DMS79 (cell line): ENCODE data around the gene IKZF1.

Source experiments
- DNase-seq: peaks from one replicate; lab custom pipeline; 2025; lab: John Stamatoyannopoulos, UW

Gene IKZF1

DNA sequence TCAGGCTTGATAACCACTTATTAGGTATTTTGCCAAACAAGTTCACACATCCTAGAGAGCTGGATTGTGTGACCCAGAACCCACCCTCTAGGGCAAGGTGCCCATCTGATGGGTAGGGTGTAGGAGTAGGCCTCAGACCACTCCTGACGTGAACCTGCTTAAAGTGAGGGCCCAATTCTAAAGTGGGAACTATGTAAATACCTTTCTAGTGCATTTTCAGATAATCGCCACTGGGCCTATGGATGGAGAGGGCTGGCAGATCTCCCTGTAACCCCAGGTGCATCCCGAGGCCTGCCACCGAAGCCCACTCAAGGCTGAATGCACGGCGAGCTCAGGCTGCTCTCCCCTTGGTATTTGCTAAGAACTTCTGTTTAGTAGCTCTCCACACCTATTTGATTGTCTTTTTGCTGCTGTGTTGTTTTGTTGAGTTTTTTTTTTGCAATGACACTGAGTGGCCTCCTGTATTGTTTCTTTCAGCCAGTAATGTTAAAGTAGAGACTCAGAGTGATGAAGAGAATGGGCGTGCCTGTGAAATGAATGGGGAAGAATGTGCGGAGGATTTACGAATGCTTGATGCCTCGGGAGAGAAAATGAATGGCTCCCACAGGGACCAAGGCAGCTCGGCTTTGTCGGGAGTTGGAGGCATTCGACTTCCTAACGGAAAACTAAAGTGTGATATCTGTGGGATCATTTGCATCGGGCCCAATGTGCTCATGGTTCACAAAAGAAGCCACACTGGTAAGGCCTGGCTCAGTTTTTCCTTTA, 71.7 kb downstream of the IKZF1 start:
- no peak for DNase-seq

DNA sequence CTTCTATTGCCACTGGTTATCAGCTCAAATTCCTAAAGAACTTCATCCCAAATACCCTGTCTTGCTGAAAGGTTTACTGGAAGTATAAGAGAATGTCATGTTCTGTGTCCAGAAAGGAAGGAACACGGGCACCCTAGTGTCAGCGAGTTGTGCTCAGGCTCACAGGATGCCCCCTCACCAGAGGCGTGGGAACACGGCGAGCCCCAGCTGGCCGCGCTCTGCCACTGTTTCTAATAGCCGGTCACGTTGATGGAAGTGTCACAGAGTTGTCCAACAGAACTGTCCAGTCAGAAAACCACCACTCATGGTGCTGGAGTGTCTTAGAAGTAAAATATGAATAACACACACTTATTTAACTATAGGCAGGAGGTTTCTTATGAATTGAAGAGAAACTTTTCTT, 72.8 kb downstream of the IKZF1 start:
- no peak for DNase-seq

DNA sequence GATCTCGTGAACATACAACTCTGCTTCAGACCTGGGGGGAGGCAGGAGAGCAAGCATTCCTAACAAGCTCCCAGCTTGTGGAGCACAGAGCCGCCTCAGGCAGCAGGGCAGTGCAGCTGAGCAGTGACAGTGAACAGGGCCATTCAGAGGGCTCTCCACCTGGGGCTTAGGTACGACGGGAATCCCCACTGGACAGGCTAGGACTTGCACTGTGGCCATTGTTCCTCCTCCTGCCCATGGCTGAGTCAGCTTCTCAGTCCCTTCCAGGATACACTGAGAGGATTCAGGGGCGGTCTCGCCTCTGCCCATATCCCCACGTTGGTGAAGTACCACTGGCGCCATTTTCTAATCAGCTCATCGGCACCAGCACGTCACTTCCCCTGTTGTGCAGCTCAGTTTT, 74.6 kb downstream of the IKZF1 start:
- peak; percentile 46 for DNase-seq

DNA sequence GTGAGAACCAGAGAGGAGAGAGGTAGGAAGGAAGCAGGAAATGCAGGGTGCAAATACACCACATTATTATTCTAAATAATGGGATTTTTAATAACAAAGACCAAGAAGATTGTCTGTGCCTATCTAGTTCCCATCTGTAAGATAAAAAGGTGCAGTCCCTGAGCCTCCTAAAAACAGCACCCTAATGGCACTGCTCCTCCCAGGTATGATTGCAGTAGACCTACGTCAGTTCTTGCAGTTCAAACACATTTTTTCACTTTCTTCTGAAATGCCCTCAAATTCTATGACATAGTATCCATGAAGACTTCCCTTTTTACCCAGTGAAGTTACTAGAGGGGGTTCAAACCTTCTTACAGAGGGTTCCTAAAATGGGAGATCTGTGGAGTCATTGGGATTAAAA, 75.0 kb downstream of the IKZF1 start:
- no peak for DNase-seq

DNA sequence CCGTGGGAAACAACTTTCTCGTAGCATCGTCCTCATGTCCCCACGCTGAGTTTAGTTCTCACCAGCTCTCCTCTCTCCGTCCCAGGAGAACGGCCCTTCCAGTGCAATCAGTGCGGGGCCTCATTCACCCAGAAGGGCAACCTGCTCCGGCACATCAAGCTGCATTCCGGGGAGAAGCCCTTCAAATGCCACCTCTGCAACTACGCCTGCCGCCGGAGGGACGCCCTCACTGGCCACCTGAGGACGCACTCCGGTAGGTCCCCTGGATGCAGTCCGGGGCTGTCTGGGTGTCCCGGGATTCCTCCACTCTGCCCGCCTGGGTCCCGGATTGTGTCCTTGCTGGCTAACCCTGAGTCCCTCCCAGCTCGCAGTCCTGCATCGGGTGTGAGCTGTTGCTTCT, 77.9 kb downstream of the IKZF1 start:
- no peak for DNase-seq

DNA sequence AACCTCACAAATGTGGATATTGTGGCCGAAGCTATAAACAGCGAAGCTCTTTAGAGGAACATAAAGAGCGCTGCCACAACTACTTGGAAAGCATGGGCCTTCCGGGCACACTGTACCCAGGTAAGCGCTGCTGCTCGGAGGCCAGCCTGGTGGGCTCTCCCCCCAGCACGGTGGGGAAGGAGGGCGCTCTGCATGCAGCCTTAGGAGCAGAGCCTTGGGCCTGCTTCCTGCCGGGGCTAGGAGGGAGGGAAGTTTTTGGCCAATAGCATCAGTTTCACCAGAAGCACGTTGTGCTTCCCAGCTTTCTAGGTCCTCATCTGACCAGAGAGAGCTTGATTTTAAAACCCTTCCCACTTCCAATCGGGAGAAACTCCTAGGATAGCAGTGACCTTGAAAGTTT, 82.8 kb downstream of the IKZF1 start:
- no peak for DNase-seq

DNA sequence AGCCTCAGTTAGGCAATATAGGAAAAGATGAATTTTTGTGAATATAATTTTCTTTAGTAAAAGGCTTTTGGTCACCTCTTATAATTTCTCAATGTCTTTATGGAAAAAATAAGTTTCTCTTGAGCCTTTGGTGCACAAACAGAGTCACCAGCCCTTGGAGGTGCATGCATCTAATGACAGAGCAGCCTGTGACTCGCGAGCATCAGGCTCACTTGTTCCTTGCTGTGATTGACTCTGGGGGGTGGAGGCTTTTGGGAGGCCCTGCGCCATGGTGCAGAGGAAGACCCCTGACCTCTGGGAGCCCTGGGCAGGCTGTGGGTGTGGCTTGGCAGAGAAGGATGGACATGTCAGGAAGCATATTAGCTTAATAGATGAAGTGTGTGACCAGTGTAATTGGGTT, 85.4 kb downstream of the IKZF1 start:
- no peak for DNase-seq

DNA sequence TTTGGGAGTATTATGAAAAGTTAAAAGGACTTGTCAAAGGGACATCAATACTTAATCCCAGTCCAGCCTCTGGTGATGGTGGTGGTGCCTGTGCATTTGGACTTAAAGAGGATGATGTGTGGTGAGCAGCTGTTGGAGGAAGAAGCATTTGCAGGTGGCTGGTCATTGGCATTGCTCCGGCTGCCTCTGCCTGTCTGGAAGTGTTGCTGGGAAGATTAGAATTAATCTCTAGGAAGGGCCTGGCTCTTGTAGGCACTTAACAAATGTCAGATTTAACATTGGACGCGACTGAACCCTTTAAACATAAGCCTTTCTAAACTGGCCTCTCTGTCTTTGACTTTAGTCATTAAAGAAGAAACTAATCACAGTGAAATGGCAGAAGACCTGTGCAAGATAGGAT, 86.9 kb downstream of the IKZF1 start:
- no peak for DNase-seq

DNA sequence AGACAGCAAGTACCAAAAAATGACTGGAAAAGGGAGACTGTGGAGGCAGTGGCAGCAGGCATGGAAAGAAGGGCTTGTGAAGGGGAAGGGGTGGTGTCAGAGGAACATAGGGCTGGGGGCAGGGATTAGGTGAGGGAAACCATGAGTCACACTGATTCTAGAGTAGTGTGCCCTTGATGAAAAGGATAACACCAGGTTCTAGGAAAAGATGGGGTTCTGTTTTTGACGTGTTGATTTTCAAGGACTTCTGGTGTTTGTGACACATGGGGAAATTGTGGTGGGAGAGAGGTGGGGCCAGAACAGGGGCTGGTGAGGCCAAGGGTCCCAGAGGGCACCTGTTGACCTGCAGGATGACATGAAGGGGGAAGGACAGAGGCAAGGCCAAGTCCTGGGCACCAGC, 88.6 kb downstream of the IKZF1 start:
- DNase-seq, result no peak

DNA sequence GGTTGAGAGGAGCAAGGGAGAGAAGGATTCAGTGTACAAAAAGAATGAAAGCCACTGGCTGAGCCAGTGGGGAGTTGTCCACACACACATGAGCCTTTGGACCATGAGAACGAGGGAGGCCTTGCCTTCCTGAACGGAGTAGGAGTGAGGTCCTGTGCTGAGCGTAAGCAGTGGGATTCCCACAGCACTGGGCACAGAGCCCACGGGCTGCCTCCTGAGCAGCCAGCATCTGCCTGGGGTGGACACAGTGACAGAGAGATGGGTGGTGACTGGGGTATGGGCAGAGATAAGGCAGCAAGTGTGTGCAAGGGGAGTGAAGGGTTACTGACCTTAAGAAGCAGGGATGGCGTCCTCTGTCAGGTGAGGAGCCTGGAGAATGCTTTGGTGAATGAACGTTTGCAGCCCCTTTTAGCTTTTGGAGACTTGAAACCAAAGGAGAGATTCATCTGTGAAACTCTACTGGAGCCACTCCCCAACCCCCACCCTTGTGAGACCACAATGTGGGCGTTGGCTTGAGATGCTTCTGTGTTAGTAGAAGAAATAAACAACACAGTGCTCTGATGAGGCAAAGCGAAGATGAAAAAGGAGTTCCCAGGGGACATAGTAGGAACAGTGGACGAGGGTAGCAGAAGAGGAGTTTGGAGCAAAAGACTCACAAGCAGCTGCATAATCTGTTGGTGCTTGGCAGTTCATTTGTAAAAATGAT, 89.2 kb downstream of the IKZF1 start:
- DNase-seq, result no peak

DNA sequence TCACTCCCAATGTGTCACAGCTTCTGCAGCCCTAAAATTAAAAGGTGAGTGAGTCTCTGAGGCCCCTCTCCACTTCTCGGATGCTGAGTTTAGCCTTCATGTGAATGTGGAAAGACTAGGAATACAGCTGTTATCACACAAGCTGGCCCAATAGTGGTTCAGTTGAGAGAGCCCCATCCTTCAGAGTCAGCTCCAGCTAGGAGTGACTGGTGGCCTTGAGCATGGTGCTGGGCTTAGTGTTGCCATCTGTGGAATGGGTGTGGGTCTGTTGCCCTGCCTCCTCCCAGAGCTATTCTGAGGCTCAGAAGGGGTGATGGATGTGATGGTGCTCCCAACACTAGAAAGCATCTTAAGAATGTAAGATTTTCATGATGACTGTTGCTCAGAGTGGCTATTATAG, 89.8 kb downstream of the IKZF1 start:
- DNase-seq, result no peak

DNA sequence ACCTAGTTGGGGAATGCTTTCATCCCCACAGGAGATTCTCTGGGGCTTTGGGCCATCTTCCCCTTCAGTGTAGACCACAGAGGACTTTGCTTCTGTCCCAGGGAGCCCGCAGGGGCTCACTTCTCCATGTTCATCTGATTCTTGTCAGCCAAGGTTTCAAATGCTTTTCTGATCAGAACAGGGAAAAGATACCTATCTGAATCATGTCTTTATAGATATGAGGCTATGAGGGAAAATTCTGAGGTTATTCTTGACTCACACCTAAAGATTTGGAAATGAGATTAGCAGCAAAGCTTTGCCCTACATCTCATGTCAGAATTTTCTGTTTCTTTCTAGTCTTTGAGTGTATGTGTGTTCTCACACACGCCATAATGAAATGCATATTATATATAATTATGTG, 92.3 kb downstream of the IKZF1 start:
- no peak for DNase-seq

DNA sequence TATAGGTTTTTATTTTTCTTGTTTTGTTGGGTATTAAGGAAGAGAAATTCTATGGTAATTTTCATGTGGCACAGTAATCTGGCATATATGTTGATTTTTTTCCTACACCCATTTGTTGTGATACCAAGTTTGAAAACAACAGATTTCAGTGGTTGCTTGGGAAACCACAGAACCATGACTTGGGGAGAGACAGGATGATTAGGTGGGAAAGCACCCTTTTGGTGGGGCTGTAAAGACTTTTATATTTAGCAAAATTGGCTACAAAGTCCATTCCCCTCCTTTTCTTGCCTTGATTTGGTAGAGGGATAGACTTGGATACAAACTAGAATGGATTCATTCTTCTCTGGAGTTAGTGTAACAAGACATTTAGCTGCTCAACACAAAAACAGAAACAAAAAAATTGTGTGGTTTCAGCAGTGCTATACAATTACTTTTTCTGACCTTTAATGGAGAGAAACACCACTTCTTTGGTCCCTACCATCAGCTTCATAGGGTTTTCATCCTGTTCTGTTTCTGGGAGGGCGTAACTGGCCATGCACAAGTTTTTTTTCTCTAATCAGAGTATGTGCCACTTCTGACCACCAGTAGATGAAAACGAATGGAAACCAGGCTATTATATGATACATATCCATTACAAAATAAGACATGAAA, 92.9 kb downstream of the IKZF1 start:
- no peak for DNase-seq

DNA sequence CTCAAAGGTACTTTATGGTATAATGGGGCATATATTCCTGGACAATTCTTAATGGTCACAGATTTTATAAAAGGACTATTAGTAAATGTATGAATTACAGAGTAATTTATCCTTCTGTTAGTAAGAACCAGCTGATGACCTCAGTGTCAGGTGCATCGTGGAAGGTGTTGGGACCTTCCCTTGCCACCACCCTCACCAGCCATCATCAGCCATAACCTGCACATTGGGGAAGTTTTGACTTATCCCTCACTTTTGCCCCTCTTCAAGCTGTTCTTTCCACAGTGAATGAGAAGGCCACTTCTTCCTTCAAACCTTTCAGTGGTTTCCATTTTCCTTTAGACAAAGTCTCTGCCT, 93.4 kb downstream of the IKZF1 start:
- DNase-seq, result no peak

DNA sequence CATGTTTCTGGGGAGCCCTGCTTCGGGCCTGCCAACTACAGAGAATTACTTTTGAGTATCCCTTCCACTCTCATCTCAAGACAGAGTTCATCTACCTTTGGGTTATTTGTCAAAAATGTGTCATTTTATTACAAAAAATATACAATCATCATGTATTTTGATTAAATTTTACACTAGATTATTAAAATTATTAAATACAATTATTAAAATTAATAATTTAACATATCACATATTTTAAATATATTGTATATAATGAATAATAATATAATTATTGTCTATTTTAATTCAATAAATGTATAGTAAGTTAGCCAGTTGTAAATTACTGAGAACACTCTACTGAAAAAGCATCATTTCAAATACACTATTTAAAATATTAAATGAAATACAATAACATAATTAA, 94.7 kb downstream of the IKZF1 start:
- no peak for DNase-seq

DNA sequence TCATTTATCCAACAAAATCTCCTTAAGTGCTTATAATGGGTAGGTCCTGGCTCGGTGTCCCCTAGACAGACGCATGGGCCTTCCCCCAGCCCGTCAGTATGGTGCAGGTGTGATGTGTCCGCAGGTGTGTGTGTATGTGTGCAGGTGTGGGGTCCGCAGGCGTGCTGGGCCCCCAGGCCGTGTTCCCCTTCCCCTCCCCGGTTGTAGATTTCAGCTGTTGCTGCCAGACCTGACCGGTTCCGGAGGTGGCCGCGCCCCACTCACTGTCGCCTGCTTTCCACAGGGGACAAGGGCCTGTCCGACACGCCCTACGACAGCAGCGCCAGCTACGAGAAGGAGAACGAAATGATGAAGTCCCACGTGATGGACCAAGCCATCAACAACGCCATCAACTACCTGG, 95.1 kb downstream of the IKZF1 start:
- DNase-seq, result no peak

DNA sequence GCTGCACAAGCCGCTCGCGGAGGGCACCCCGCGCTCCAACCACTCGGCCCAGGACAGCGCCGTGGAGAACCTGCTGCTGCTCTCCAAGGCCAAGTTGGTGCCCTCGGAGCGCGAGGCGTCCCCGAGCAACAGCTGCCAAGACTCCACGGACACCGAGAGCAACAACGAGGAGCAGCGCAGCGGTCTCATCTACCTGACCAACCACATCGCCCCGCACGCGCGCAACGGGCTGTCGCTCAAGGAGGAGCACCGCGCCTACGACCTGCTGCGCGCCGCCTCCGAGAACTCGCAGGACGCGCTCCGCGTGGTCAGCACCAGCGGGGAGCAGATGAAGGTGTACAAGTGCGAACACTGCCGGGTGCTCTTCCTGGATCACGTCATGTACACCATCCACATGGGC, 95.6 kb downstream of the IKZF1 start:
- no peak for DNase-seq

DNA sequence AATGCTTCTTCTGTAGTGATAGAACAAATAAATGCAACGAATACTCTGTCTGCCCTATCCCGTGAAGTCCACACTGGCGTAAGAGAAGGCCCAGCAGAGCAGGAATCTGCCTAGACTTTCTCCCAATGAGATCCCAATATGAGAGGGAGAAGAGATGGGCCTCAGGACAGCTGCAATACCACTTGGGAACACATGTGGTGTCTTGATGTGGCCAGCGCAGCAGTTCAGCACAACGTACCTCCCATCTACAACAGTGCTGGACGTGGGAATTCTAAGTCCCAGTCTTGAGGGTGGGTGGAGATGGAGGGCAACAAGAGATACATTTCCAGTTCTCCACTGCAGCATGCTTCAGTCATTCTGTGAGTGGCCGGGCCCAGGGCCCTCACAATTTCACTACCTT, 99.9 kb downstream of the IKZF1 start:
- DNase-seq, result no peak

DNA sequence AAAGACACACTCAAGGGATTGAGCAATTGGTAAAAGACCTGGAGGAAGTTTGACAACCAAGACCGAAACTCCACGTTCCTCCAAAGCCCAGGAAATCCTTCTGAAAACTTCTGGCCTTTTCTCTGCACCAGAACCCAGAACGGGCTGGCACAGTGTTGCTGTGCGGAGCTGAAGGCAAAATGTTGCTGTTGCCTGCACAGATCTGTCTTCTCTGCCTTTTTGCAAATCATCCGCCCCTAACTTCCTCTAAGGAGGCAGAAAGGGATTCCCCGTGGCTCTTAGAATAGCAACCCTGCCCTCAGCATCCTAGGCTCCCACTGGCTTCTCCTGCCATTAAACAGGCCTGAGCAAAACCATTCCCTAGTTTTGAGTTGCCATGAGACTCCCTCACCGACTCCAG, 100.7 kb downstream of the IKZF1 start:
- DNase-seq, result no peak

DNA sequence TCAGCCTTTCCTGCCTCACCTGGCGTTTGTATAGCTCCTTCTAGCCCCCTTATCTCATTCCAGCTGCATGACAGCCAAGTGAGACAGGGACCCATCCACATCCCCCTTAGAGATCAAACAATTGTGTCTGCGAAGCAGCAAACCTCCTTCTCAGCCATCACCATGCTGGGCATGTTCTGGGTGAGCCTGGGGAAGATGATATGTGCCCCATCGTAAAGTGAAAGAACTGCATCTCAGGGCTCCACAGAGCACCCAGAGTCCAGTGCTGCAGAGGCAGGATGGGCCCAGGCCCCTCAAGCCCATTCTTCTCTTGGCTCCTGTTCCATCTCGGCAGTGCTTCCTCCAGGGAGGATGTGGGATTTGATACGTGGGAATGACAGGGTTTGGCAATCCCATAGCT, 102.4 kb downstream of the IKZF1 start:
- DNase-seq, result no peak

DNA sequence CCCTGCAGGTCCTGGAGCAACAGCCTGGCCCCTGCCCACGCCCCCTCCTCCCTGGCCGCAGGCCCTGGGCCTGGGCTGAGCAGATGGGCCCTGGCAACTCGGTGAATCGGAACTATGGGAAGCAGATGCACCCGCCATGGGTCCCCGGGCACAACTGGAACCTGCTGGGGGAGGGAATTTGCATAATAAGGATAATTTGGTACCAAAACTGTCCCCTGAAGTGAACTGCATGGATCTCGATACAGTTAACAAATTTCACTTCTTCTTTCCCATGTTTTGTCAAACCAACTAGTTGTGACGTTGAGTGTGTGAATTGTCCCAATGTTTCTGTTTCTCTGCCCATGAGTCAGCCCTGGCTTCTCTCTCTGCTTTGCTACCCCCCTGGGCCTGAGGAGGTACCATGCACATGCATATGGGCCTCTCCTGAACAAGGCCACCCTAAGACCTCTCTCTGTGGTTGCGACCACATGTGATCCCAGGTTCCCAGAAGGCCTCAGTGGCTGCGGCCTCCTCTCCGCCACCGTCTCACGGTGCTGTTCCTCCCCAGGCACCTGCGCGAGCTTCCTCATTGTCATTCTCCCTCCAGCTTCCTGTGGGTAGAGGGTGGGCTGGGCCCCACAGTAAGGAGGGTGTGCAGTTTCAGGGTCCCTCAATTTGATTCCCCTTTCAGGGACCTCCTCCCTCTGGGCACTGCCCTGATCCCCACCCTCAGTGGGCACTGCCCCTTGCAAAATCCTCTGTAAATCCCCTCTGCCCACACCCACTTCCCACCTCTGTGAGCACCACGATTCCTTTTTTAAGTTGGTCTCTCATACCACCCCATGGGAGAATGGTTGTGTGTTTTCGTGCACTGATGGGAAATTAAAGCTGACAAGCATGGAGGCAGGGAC, 105.6 kb downstream of the IKZF1 start:
- DNase-seq, result no peak

DNA sequence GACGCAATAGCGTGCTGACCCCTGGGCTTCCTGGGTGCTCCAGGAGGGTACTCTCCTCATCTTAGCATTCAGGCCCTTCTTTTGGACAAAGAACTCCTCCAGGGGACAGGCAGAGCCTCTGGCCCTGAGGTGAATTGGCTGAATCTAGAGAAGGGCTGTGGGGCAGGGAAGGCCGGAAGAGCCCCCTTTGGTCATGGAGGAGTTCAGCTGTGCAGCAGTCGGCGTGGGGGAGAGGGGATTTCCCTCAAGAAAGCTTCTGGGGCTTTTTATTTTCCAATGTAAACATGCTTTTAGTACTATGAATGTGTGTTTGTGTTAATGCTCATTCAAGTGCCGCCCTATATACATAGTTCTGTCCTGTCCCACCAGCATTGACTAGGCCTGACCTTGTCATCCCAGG, 106.8 kb downstream of the IKZF1 start:
- no peak for DNase-seq

DNA sequence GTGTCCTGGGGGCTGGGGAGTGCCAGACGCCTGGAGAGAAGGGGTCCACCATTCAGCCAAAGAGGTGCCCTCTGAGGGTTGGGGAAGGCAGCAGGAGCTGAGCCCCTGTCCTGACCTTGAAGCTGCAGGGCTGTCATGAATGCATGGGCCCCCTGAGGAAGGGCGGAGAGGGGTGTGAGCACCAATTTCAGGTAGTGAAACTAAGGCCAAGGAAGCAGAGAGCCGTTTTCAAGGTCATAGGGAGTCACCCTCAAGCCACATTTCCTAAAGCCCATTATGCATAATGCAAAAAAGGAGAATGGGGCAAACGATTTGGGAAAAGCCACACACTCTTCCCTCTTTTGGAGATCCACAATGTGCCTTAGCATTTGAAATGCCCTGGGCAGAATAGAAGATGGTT, 108.5 kb downstream of the IKZF1 start:
- DNase-seq, result no peak
